Endothelial cell of umbilical vein (primary cell): Measurements from ENCODE around the gene TCEANC. TPM values are rescaled to one million over a fixed set of nuclear protein-coding genes. Genes with fewer than 3 reads are reported as not detected.

Experiments
- BruUV-seq: library from RNA; stranded (reverse); fragments of 400-500 nt; replicated peaks from 2 replicates; lab custom pipeline; 2021; lab: Mats Ljungman, UMichigan
- CTCF ChIA-PET: fragments of 300-600, 350-600 bp; sonication (Branson Sonifier 250); formaldehyde crosslinking; loops from one replicate; lab custom pipeline; 2021; ENCODE audit warnings: antibody characterized with exemption, inconsistent platforms; lab: Charles Lee
- POLR2A ChIA-PET: fragments of 300-600, 350-600 bp; sonication (Branson Sonifier 250); formaldehyde crosslinking; loops from one replicate; lab custom pipeline; 2021; ENCODE audit warnings: antibody characterized with exemption, inconsistent platforms; lab: Charles Lee
- DNase-seq: peaks from one replicate; pipeline ENCODE4 v3.0.0-alpha.2; 2011; ENCODE audit warnings: low read depth, low spot score
- FAIRE-seq: peaks from 2 replicates; lab custom pipeline; 2011; peaks lifted over from hg19 to GRCh38; lab: Jason Lieb, UNC
- H2AFZ ChIP-seq: 2 replicates; pipeline ENCODE4 v1.6.0; 2012; ENCODE audit warnings: low read depth, low read length, control low read depth, inconsistent platforms
- H3K27ac ChIP-seq: 2 replicates; pipeline ENCODE4 v1.5.1; 2011; ENCODE audit warnings: low read depth, mild to moderate bottlenecking, control low read depth, low read length, moderate library complexity; ENCODE audit not compliant: insufficient read depth
- H3K27me3 ChIP-seq, 2 experiments: 2 replicates each; pipeline versions ENCODE4 v1.6.0 to v1.6.1; 2011; ENCODE audit warnings: low read length in 2 of 2, mixed read lengths in 1 of 2; ENCODE audit not compliant: control insufficient read depth in 2 of 2, insufficient read depth in 2 of 2
- H3K36me3 ChIP-seq, 2 experiments: 2 replicates in 1 of 2; 3 replicates in 1 of 2; pipeline ENCODE4 v1.5.1; 2011; ENCODE audit warnings: low read length in 2 of 2, mild to moderate bottlenecking in 1 of 2, moderate library complexity in 1 of 2; ENCODE audit not compliant: control insufficient read depth in 2 of 2, insufficient read depth in 2 of 2; ENCODE audit errors: extremely low read depth in 1 of 2
- H3K4me1 ChIP-seq: 3 replicates; pipeline ENCODE4 v1.5.1; 2011; ENCODE audit warnings: mild to moderate bottlenecking, low read length; ENCODE audit not compliant: control insufficient read depth, insufficient read depth; ENCODE audit errors: extremely low read depth
- H3K4me2 ChIP-seq: 2 replicates; pipeline ENCODE4 v1.6.1; 2011; ENCODE audit warnings: low read length, control low read depth, mixed read lengths; ENCODE audit not compliant: insufficient read depth
- H3K4me3 ChIP-seq, 3 experiments: fragments of 200-600 bp in 1 of 3; sonication (generic), shearing (Covaris generic) in 1 of 3; replicated peaks in 1 of 3; 2 replicates each; pipeline ENCODE4 v1.5.1; 2011 to 2016; ENCODE audit warnings: control low read depth in 3 of 3, low read length in 3 of 3, mild to moderate bottlenecking in 2 of 3, inconsistent platforms in 1 of 3, low read depth in 1 of 3, moderate library complexity in 1 of 3; ENCODE audit not compliant: insufficient read depth in 1 of 3
- H3K79me2 ChIP-seq: 2 replicates; pipeline ENCODE4 v1.6.0; 2012; ENCODE audit warnings: low read length, inconsistent platforms; ENCODE audit not compliant: control insufficient read depth, insufficient read depth
- H3K9ac ChIP-seq: replicated peaks from 2 replicates; pipeline ENCODE3; 2011; ENCODE audit warnings: low read length, control low read depth; ENCODE audit not compliant: insufficient read depth; ENCODE audit errors: extremely low read depth
- H3K9me1 ChIP-seq: replicated peaks from 3 replicates; pipeline ENCODE4 v1.6.0; 2011; ENCODE audit warnings: mild to moderate bottlenecking, low read length; ENCODE audit not compliant: control insufficient read depth, insufficient read depth; ENCODE audit errors: extremely low read depth
- H3K9me3 ChIP-seq: replicated peaks from 2 replicates; pipeline ENCODE4 v1.5.1; 2012; ENCODE audit warnings: low read length, inconsistent platforms; ENCODE audit not compliant: control insufficient read depth, insufficient read depth
- H4K20me1 ChIP-seq: replicated peaks from 2 replicates; pipeline ENCODE3; 2011; ENCODE audit warnings: mild to moderate bottlenecking, low read length; ENCODE audit not compliant: control insufficient read depth, insufficient read depth; ENCODE audit errors: extremely low read depth
- CTCF ChIP-seq, 2 donors: IDR thresholded peaks; 1 replicate in 1 of 2; 2 replicates in 1 of 2; pipeline ENCODE4 v1.5.1; 2011; ENCODE audit warnings: low read length in 2 of 2, mild to moderate bottlenecking in 2 of 2, moderate library complexity in 2 of 2, control low read depth in 1 of 2, inconsistent platforms in 1 of 2, low read depth in 1 of 2; ENCODE audit not compliant: insufficient read depth in 1 of 2; ENCODE audit errors: extremely low read depth in 1 of 2
- EZH2 ChIP-seq: IDR thresholded peaks from 2 replicates; pipeline ENCODE4 v1.6.1; 2012; ENCODE audit warnings: borderline replicate concordance, low read depth, mild to moderate bottlenecking, moderate library complexity, low read length, inconsistent platforms; ENCODE audit not compliant: severe bottlenecking
- FOS ChIP-seq: IDR thresholded peaks from 2 replicates; pipeline ENCODE4 v1.6.1; 2011; ENCODE audit warnings: mild to moderate bottlenecking, low read length, moderate library complexity, borderline replicate concordance; ENCODE audit not compliant: insufficient read depth
- GATA2 ChIP-seq: IDR thresholded peaks from 2 replicates; pipeline ENCODE4 v1.7.0; 2011; ENCODE audit warnings: low read depth, mild to moderate bottlenecking, moderate library complexity, mixed read lengths, low read length; ENCODE audit not compliant: insufficient read length, insufficient read depth
- JUN ChIP-seq: IDR thresholded peaks from 2 replicates; pipeline ENCODE4 v1.6.1; 2011; ENCODE audit warnings: borderline replicate concordance, low read depth; ENCODE audit not compliant: insufficient read length, insufficient read depth
- MAX ChIP-seq: IDR thresholded peaks from 2 replicates; pipeline ENCODE4 v1.6.1; 2011; ENCODE audit not compliant: insufficient read depth, insufficient read length
- MYC ChIP-seq: IDR thresholded peaks from one replicate; pipeline ENCODE4 v1.6.1; 2011; ENCODE audit warnings: mild to moderate bottlenecking, low read depth, low read length
- POLR2A ChIP-seq: IDR thresholded peaks from 2 replicates; pipeline ENCODE4 v1.6.1; 2012; ENCODE audit warnings: low read depth, mild to moderate bottlenecking, control low read depth, low read length
- POLR2AphosphoS5 ChIP-seq: IDR thresholded peaks from 2 replicates; pipeline ENCODE4 v1.6.1; 2012; ENCODE audit warnings: low read depth, mild to moderate bottlenecking, control low read depth, low read length, moderate library complexity; ENCODE audit not compliant: insufficient read depth
- dilution Hi-C: fragments of 300-500 bp; cut with MboI; formaldehyde crosslinking; loops from one replicate; pipeline ENCODE4 v1.15.0; 2019; ENCODE audit warnings: low sequenced_read_pairs; ENCODE audit not compliant: extremely low pct_ligation_motif_present
- intact Hi-C: fragments of 100-400 bp; cut with micrococcal nuclease; formaldehyde crosslinking; loops from one replicate; pipeline ENCODE4 v1.10.0; 2022
- polyA plus RNA-seq, 4 experiments: library from polyadenylated mRNA; depleted of rRNA in 3 of 4; stranded (reverse) in 3 of 4; unstranded in 1 of 4; fragments of >200 nt; gene quantifications; 2 replicates each; pipeline versions ENCODE4 v1.2.1 to v1.2.3, GENCODE V29; 2011 to 2012; ENCODE audit warnings: missing spikeins in 1 of 4
- total RNA-seq: library from RNA; stranded (reverse); gene quantifications from 2 replicates; pipeline ENCODE4 v1.2.3, GENCODE V29; 2021

Gene TCEANC
- total and polyA plus RNA-seq, 2 donors (not counting 3 experiments of a cell fraction or from before 2014, with no cell fraction given): 0.32 to 0.75 TPM

- no peaks in the 10 kb centered on the region for H3K9me3 ChIP-seq
- FAIRE-seq (no peak), DNase-seq (no peak)
- no peaks in the 10 kb centered on the region for H3K27me3 ChIP-seq
- no peaks in the 10 kb centered on the region for H4K20me1 ChIP-seq
- TF ChIP-seq POLR2AphosphoS5: no peak
- no peak for TF ChIP-seq POLR2A
- TF ChIP-seq CTCF (IDR thresholded peaks at IDR 0.05; ENCODE audit: extremely low read depth in 1 of 2, insufficient read depth in 1 of 2, low read depth in 1 of 2, low read length in 2 of 2): no peak
- no peak for TF ChIP-seq EZH2
- TF ChIP-seq JUN: no peak
- no peak for TF ChIP-seq MAX
- no peak for TF ChIP-seq FOS
- TF ChIP-seq GATA2: no peak
- TF ChIP-seq MYC: no peak
- POLR2A ChIA-PET: no interaction called here
- CTCF ChIA-PET: no interaction called here
- dilution Hi-C loops: no loop called here
- BruUV-seq: no TSS peak
- H3K4me1 ChIP-seq: peaks cover 6% of the 10 kb centered on the region
- no peak overlapping the region for H3K4me3 ChIP-seq
- H3K27ac ChIP-seq: no peak overlapping the region
- H2AFZ ChIP-seq: no peak overlapping the region
- H3K36me3 ChIP-seq: no peaks in the 10 kb centered on the region
- no peaks in the 10 kb centered on the region for H3K9me1 ChIP-seq
- H3K79me2 ChIP-seq: no peaks in the 10 kb centered on the region
- H3K9ac ChIP-seq: no peak overlapping the region
- intact Hi-C loops: no loop called here
- H3K4me2 ChIP-seq: no peak overlapping the region
Measured at GRCh38 chrX:13655674-13656073, 2.7 kb downstream of the TCEANC start.
